GM06990 (cell line): ENCODE data around the gene SUPT3H.

Source experiments
- DNase-seq: peaks from one replicate; pipeline ENCODE4 v3.0.0-alpha.2; 2011; ENCODE audit not compliant: insufficient read length; ENCODE audit errors: extremely low read depth
- H3K27me3 ChIP-seq: replicated peaks from 2 replicates; pipeline ENCODE4 v1.6.0; 2011; ENCODE audit warnings: low read length; ENCODE audit not compliant: control insufficient read depth, insufficient read depth
- H3K36me3 ChIP-seq: 2 replicates; pipeline ENCODE4 v1.5.1; 2011; ENCODE audit warnings: low read length; ENCODE audit not compliant: control insufficient read depth, insufficient read depth
- H3K4me3 ChIP-seq: replicated peaks from 2 replicates; pipeline ENCODE4 v1.5.1; 2011; ENCODE audit warnings: low read depth, mild to moderate bottlenecking, control low read depth, low read length
- CTCF ChIP-seq: IDR thresholded peaks from 2 replicates; pipeline ENCODE4 v1.5.1; 2011; ENCODE audit warnings: low read length, control low read depth, mild to moderate bottlenecking, inconsistent platforms; ENCODE audit not compliant: insufficient read depth, poor library complexity, severe bottlenecking

Gene SUPT3H

GRCh38 chr6:45175272-45175671 lies 202.5 kb downstream of the SUPT3H start:
- TF ChIP-seq CTCF: no peak
- H3K36me3 ChIP-seq: no peaks in the 10 kb centered on the region
- no peak for DNase-seq
- no peaks in the 10 kb centered on the region for H3K27me3 ChIP-seq
- H3K4me3 ChIP-seq: no peak overlapping the region

- Histone ChIP-seq H3K27me3 (no peaks in the 10 kb centered on the region), H3K4me3 (no peak overlapping the region), H3K36me3 (no peaks in the 10 kb centered on the region)
- no peak for DNase-seq
- no peak for TF ChIP-seq CTCF
These were observed 203.7 kb downstream of the SUPT3H start for GRCh38 chr6:45174045-45174444.

GRCh38 chr6:45171380-45171779 lies 206.4 kb downstream of the SUPT3H start:
- TF ChIP-seq CTCF: no peak
- DNase-seq: no peak
- Histone ChIP-seq H3K4me3 (no peak overlapping the region), H3K27me3 (no peaks in the 10 kb centered on the region), H3K36me3 (no peaks in the 10 kb centered on the region)

GRCh38 chr6:45170309-45170708 lies 207.4 kb downstream of the SUPT3H start:
- TF ChIP-seq CTCF: no peak
- no peaks in the 10 kb centered on the region for H3K27me3 ChIP-seq

GRCh38 chr6:45169815-45170214 lies 207.9 kb downstream of the SUPT3H start:
- Histone ChIP-seq H3K27me3 (no peaks in the 10 kb centered on the region), H3K36me3 (no peaks in the 10 kb centered on the region), H3K4me3 (no peak overlapping the region)
- TF ChIP-seq CTCF: no peak
- no peak for DNase-seq

More at GRCh38 chr6:45170309-45170708, 207.4 kb downstream of the SUPT3H start:
- Histone ChIP-seq H3K4me3 (no peak overlapping the region), H3K36me3 (no peaks in the 10 kb centered on the region)
- no peak for DNase-seq
